B cell (primary cell): ENCODE data around the gene CPNE2. TPM values are rescaled to one million over a fixed set of nuclear protein-coding genes. Genes with fewer than 3 reads are reported as not detected.

ENCODE experiments used
- ATAC-seq: fragments of 200-7000 bp; cut with Tn5 transposase; one replicate; pipeline ENCODE4 v1.10.0; 2021; ENCODE audit warnings: low read depth, mild to moderate bottlenecking, moderate number of reproducible peaks, moderate library complexity
- CTCF ChIA-PET: fragments of 350-600 bp; sonication (Branson Sonifier 250); formaldehyde crosslinking; loops from one replicate; lab custom pipeline; 2021; ENCODE audit warnings: antibody characterized with exemption, inconsistent platforms; lab: Charles Lee
- POLR2A ChIA-PET: fragments of 350-600 bp; sonication (Branson Sonifier 250); formaldehyde crosslinking; loops from one replicate; lab custom pipeline; 2021; ENCODE audit warnings: antibody characterized with exemption; lab: Charles Lee
- DNase-seq: peaks from one replicate; pipeline ENCODE4 v3.0.0; 2013
- H2AFZ ChIP-seq: 2 replicates; pipeline ENCODE4 v1.6.1; 2012; ENCODE audit warnings: mild to moderate bottlenecking, low read depth, low read length; ENCODE audit not compliant: insufficient read depth, poor library complexity, severe bottlenecking
- H3K27ac ChIP-seq, 2 donors: 1 replicate in 1 of 2; 2 replicates in 1 of 2; pipeline ENCODE4 v1.5.1; 2012 to 2013; ENCODE audit warnings: low read length in 2 of 2, mild to moderate bottlenecking in 2 of 2, moderate library complexity in 1 of 2
- H3K27me3 ChIP-seq, 4 experiments: fragments of 200-600 bp in 1 of 4; sonication (generic) in 1 of 4; replicated peaks in 1 of 4; 1 replicate in 2 of 4; 2 replicates in 2 of 4; pipeline versions ENCODE4 v1.6.1 to v1.7.0; 2013 to 2016; ENCODE audit warnings: low read length in 3 of 4, mild to moderate bottlenecking in 2 of 4, mixed read lengths in 1 of 4, moderate library complexity in 1 of 4; ENCODE audit not compliant: insufficient read depth in 4 of 4, control insufficient read depth in 3 of 4; ENCODE audit errors: control extremely low read depth in 1 of 4
- H3K36me3 ChIP-seq, 2 experiments: replicated peaks in 1 of 2; 1 replicate in 1 of 2; 2 replicates in 1 of 2; pipeline versions ENCODE4 v1.6.1 to v1.7.1; 2013; ENCODE audit warnings: low read length in 1 of 2; ENCODE audit not compliant: insufficient read depth in 2 of 2, control insufficient read depth in 1 of 2; ENCODE audit errors: control extremely low read depth in 1 of 2, extremely low read depth in 1 of 2
- H3K4me1 ChIP-seq, 2 donors: fragments of 200-600 bp in 1 of 2; sonication (generic) in 1 of 2; 1 replicate in 1 of 2; 2 replicates in 1 of 2; pipeline versions ENCODE4 v1.5.1 to v1.6.1; 2013 to 2017; ENCODE audit warnings: low read length in 2 of 2; ENCODE audit not compliant: control insufficient read depth in 2 of 2, insufficient read depth in 2 of 2
- H3K4me2 ChIP-seq: replicated peaks from 2 replicates; pipeline ENCODE3; 2012; ENCODE audit warnings: mild to moderate bottlenecking, low read depth, low read length; ENCODE audit not compliant: poor library complexity, severe bottlenecking
- H3K4me3 ChIP-seq, 5 experiments: fragments of 200-600 bp in 1 of 5; sonication (generic) in 1 of 5; 1 replicate in 3 of 5; 2 replicates in 2 of 5; pipeline versions ENCODE4 v1.5.1 to v1.7.0; 2011 to 2016; ENCODE audit warnings: low read length in 4 of 5, mild to moderate bottlenecking in 4 of 5, low read depth in 2 of 5, control low read depth in 1 of 5, moderate library complexity in 1 of 5; ENCODE audit not compliant: insufficient read depth in 1 of 5; ENCODE audit errors: control extremely low read depth in 1 of 5, extremely low read depth in 1 of 5
- H3K79me2 ChIP-seq: fragments of 200-600 bp; sonication (generic); one replicate; pipeline ENCODE4 v1.6.0; 2016; ENCODE audit warnings: low read length; ENCODE audit not compliant: control insufficient read depth, insufficient read depth
- H3K9ac ChIP-seq: fragments of 200-600 bp; sonication (generic); 2 replicates; pipeline ENCODE4 v1.6.1; 2017; ENCODE audit warnings: mild to moderate bottlenecking, low read length, moderate library complexity
- H3K9me3 ChIP-seq, 3 donors: one replicate each; pipeline versions ENCODE4 v1.6.1 to v1.7.1; 2013; ENCODE audit warnings: low read length in 2 of 3; ENCODE audit not compliant: control insufficient read depth in 2 of 3, insufficient read depth in 1 of 3; ENCODE audit errors: control extremely low read depth in 1 of 3
- H4K20me1 ChIP-seq: 2 replicates; pipeline ENCODE4 v1.6.0; 2012; ENCODE audit warnings: mild to moderate bottlenecking, low read length; ENCODE audit not compliant: insufficient read depth, control insufficient read depth, poor library complexity, severe bottlenecking
- H3K27ac Mint-ChIP-seq: one replicate; pipeline ENCODE4 v1.8.0; 2021; ENCODE audit warnings: mixed read lengths
- H3K27me3 Mint-ChIP-seq: one replicate; pipeline ENCODE4 v1.8.0; 2021; ENCODE audit warnings: mixed read lengths
- H3K4me1 Mint-ChIP-seq: one replicate; pipeline ENCODE4 v1.8.0; 2021; ENCODE audit warnings: mixed read lengths
- H3K4me3 Mint-ChIP-seq: one replicate; pipeline ENCODE4 v1.8.0; 2021; ENCODE audit warnings: mixed read lengths
- H3K9me3 Mint-ChIP-seq: one replicate; pipeline ENCODE4 v1.8.0; 2022; ENCODE audit warnings: mixed read lengths; ENCODE audit not compliant: insufficient read depth
- EZH2 ChIP-seq: IDR thresholded peaks from 2 replicates; pipeline ENCODE4 v1.6.1; 2012; ENCODE audit warnings: borderline replicate concordance, low read depth, mild to moderate bottlenecking, moderate library complexity, low read length; ENCODE audit not compliant: insufficient read depth, poor library complexity, severe bottlenecking
- WGBS: methylation state at CpG from one replicate; pipeline ENCODE4 v1.1.5; 2013; ENCODE audit warnings: missing lambda C conversion rate; ENCODE audit not compliant: insufficient coverage; 5-methylcytosine and 5-hydroxymethylcytosine counted together
- intact Hi-C: fragments of 100-400 bp; cut with micrococcal nuclease; formaldehyde crosslinking; loops from one replicate; pipeline ENCODE4 v1.10.0; 2022
- polyA plus RNA-seq: library from polyadenylated mRNA; depleted of rRNA; stranded (reverse); fragments of >200 nt; gene quantifications from 2 replicates; pipeline ENCODE4 v1.2.3, GENCODE V29; 2012
- total RNA-seq, 2 donors: library from RNA; stranded (reverse); fragments of 120-200 nt in 1 of 2; gene quantifications; 1 replicate in 1 of 2; 2 replicates in 1 of 2; pipeline versions ENCODE4 v1.2.3 to v1.2.4, GENCODE V29; 2013 to 2022
- TF ChIP-seq, protein P1 (sequence below): fragments of 200-600 bp; IDR thresholded peaks from one replicate; pipeline ENCODE4 v1.8.0; 2022; ENCODE audit warnings: antibody characterized with exemption, mild to moderate bottlenecking

Gene CPNE2
- total and polyA plus RNA-seq, 2 donors (not counting 1 experiment from before 2014, with no cell fraction given), result 1.5 to 2.9 TPM

DNA sequence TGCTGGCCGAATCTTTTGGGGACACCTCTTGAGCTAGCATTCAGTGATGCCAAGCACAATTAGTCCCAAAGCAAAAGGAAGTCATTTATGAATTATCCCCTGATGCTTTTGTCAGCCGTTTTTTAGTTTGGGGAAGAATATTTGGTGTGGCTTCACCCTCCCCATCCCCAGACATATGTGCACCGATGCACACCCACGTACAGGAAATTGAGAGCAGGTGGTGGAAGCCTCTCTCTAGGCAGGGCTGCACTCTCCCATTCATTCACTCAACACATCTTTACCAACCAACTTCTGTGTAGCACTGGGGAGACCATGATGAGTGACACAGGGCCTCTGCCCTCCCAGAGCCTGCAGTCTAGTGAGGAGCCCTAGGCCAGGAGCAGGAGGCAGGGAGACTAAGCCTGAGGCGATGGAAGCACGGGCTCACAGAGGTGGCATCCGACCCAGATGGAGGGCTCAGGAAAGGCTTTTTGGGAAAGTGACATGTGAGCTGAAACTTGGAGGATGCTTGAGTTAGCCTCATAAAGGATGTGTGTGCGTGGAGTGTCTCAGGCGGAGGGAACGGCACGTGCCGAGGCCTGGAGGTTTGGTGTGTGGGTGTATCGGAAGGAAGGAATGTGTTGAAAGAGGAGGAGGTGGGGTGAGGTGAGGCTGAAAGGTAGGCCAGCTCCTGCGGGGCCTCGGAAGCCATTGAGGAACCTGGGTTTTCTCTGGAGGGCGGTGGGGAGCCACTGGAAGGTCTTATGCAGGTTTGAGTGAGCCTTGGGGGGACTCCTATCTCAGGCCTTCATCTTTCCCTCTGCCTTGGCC lies 49.6 kb downstream of the CPNE2 start:
- peak overlapping the region; percentile 79 for H3K4me3 Mint-ChIP-seq
- intact Hi-C loops, result no loop called here
- CTCF ChIA-PET, result interaction anchor here (1.2 to 2.1 kb wide), 2 partner anchors 8 to 11 kb away, joined by 3 to 6 read pairs; no protein-coding TSS in a partner anchor
- peaks cover 35 to 43% of the 10 kb centered on the region in 2 donors for H3K4me1 ChIP-seq
- H3K36me3 ChIP-seq, result no peaks in the 10 kb centered on the region
- WGBS, result 53% methylated on average over 12 of the region's 16 CpGs
- H3K27ac Mint-ChIP-seq, result peak overlapping the region; percentile 75
- H3K4me2 ChIP-seq, result peak overlapping the region; percentile 53
- H3K9me3 ChIP-seq, result no peaks in the 10 kb centered on the region
- TF ChIP-seq, protein P1, sequence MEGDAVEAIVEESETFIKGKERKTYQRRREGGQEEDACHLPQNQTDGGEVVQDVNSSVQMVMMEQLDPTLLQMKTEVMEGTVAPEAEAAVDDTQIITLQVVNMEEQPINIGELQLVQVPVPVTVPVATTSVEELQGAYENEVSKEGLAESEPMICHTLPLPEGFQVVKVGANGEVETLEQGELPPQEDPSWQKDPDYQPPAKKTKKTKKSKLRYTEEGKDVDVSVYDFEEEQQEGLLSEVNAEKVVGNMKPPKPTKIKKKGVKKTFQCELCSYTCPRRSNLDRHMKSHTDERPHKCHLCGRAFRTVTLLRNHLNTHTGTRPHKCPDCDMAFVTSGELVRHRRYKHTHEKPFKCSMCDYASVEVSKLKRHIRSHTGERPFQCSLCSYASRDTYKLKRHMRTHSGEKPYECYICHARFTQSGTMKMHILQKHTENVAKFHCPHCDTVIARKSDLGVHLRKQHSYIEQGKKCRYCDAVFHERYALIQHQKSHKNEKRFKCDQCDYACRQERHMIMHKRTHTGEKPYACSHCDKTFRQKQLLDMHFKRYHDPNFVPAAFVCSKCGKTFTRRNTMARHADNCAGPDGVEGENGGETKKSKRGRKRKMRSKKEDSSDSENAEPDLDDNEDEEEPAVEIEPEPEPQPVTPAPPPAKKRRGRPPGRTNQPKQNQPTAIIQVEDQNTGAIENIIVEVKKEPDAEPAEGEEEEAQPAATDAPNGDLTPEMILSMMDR, result no peak
- TF ChIP-seq EZH2, result no peak
- no peaks in the 10 kb centered on the region for H3K27me3 ChIP-seq
- H3K79me2 ChIP-seq, result no peaks in the 10 kb centered on the region
- ATAC-seq (peak; percentile 79), DNase-seq (peak; percentile 68)
- H3K4me1 Mint-ChIP-seq, result peaks cover 42% of the 10 kb centered on the region
- peak overlapping the region; percentile 3 for H3K9ac ChIP-seq
- no peaks in the 10 kb centered on the region for H4K20me1 ChIP-seq
- H3K4me3 ChIP-seq, result no peak overlapping the region
- H3K27me3 Mint-ChIP-seq, result no peaks in the 10 kb centered on the region
- no peaks in the 10 kb centered on the region for H3K9me3 Mint-ChIP-seq
- peak overlapping the region in 1 of 2 donors; percentile 46 for H3K27ac ChIP-seq
- POLR2A ChIA-PET, result interaction anchor here (0.8 to 1.1 kb wide), 2 partner anchors 11 to 44 kb away, joined by 3 to 6 read pairs; partner anchors contain the start of gene PSME3IP1
- H2AFZ ChIP-seq, result no peak overlapping the region
